ENCODE results near the gene MYO1B. TPM values are rescaled to one million over a fixed set of nuclear protein-coding genes. Genes with fewer than 3 reads are reported as not detected.

Gene MYO1B
- polyA plus RNA-seq, 2 donors, result 12.9 to 25.6 TPM

DNA sequence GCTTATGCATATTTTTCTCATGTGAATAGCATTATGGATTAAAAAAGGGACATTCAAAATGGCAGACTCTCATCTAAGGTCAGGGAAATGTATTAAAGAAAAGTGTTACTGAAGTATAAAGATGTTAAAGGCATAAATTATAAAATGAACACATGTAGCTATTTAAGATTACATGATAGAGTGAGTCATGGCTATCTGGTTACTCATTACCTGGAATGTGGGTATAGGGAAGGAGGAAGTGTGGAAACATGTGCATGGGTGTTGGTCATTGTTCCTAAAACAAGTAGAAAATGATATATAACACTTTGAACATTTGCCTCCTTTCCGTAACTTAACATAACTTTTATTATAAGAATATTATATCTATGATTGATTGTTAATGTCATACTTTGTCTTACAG lies 66.4 kb downstream of the MYO1B start:
- WGBS, 2 donors, result 51 to 64% methylated on average over 1 of the region's 1 CpG

DNA sequence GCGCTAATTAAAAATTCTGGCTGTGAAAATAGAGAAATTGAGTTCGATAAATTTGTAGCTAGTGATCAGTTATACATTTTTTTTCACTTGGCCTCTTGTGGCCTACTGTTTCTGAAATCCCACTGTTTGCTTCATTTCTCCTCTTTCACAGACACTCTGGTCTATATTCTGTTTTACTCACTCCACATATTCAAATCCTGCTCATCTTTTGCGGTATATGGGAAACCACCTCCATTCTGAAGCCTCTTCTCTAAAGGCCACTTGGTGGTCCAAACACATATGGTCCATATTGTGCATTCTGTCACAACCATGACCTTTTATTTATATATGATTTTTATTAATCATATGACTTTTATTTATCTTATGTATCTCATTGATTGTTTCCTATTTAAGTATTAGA lies 67.0 kb downstream of the MYO1B start:
- H3K36me3 ChIP-seq (ENCODE audit: control insufficient read depth in 2 of 2, insufficient read depth in 2 of 2, low read length in 1 of 2), result no peaks in the 10 kb centered on the region
- no peak overlapping the region for H3K4me3 ChIP-seq (ENCODE audit: low read depth in 1 of 2, low read length in 2 of 2)
- no peak overlapping the region for H3K27ac ChIP-seq (ENCODE audit: low read depth in 2 of 2, low read length in 1 of 2)
- no peaks in the 10 kb centered on the region for H3K4me1 ChIP-seq (ENCODE audit: control insufficient read depth in 2 of 2, insufficient read depth in 2 of 2, low read length in 1 of 2)
- no peaks in the 10 kb centered on the region for H3K9me3 ChIP-seq (ENCODE audit: control insufficient read depth in 2 of 2, insufficient read depth in 1 of 2, low read depth in 1 of 2, low read length in 1 of 2)
- no peaks in the 10 kb centered on the region for H3K27me3 ChIP-seq (ENCODE audit: control insufficient read depth in 1 of 2, insufficient read depth in 2 of 2, low read length in 2 of 2)
- WGBS, 2 donors, result 92 to 95% methylated on average over 3 of the region's 3 CpGs

More for the DNA sequence above, 66.4 kb downstream of the MYO1B start:
- Histone ChIP-seq H3K36me3 (ENCODE audit: control insufficient read depth in 2 of 2, insufficient read depth in 2 of 2, low read length in 1 of 2) (no peaks in the 10 kb centered on the region), H3K27me3 (ENCODE audit: control insufficient read depth in 1 of 2, insufficient read depth in 2 of 2, low read length in 2 of 2) (no peaks in the 10 kb centered on the region), H3K4me1 (ENCODE audit: control insufficient read depth in 2 of 2, insufficient read depth in 2 of 2, low read length in 1 of 2) (no peaks in the 10 kb centered on the region), H3K9me3 (ENCODE audit: control insufficient read depth in 2 of 2, insufficient read depth in 1 of 2, low read depth in 1 of 2, low read length in 1 of 2) (no peaks in the 10 kb centered on the region), H3K4me3 (ENCODE audit: low read depth in 1 of 2, low read length in 2 of 2) (no peak overlapping the region), H3K27ac (ENCODE audit: low read depth in 2 of 2, low read length in 1 of 2) (no peak overlapping the region)

DNA sequence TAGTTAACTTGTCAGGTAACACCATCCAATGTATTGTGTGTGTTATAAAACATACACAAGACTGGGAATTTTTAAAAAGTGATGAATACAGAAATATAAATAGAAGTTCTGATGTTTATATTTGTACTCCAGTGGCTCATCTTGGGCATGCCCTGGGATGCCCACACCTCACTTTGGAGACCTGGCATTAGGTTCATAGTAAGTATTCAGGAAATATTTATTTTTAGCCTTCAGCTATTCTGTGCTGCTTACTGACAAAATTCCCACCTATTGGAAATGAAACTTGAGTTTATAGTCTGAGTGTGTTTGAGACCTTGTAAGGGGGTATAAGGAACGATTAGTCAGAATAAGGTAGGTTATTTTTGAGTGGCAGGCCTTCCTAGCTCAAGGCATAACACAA lies 67.5 kb downstream of the MYO1B start:
- no peaks in the 10 kb centered on the region for H3K4me1 ChIP-seq (ENCODE audit: control insufficient read depth in 2 of 2, insufficient read depth in 2 of 2, low read length in 1 of 2)
- H3K36me3 ChIP-seq (ENCODE audit: control insufficient read depth in 2 of 2, insufficient read depth in 2 of 2, low read length in 1 of 2), result no peaks in the 10 kb centered on the region
- no peak overlapping the region for H3K4me3 ChIP-seq (ENCODE audit: low read depth in 1 of 2, low read length in 2 of 2)
- WGBS, 2 donors, result 37 to 58% methylated on average over 1 of the region's 1 CpG
- no peaks in the 10 kb centered on the region for H3K9me3 ChIP-seq (ENCODE audit: control insufficient read depth in 2 of 2, insufficient read depth in 1 of 2, low read depth in 1 of 2, low read length in 1 of 2)
- no peak overlapping the region for H3K27ac ChIP-seq (ENCODE audit: low read depth in 2 of 2, low read length in 1 of 2)
- H3K27me3 ChIP-seq (ENCODE audit: control insufficient read depth in 1 of 2, insufficient read depth in 2 of 2, low read length in 2 of 2), result no peaks in the 10 kb centered on the region

DNA sequence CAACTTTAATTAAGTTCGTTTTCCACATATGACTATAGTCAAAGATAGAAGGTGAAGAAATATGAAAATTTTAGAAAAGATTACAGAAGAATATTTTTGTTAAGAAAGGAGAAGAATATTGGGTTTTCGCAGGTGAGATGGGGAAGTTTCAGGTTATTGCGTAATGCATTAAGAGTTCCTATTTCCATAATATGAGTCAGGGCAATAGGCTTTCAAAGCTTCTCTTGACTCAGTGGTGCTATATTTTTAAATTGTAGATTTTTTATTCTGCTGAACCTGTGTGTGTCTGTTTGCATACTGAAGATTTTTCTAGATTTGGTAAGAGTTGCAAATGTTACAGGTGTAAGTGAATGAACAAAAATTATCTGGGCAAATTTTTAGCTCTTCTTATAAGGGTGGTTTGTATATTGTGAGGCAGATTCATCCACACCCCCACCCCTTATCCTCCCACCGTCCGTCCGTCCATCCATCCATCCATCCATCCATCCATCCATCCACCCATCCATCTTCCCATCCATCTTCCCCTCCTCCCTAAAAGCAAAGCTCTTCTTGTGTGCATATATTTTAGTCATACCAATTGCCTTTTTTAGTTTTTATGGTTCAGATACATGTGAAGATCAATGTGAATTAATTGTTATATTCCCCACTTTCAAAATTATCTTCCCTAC lies 69.6 kb downstream of the MYO1B start:
- H3K9me3 ChIP-seq (ENCODE audit: control insufficient read depth in 2 of 2, insufficient read depth in 1 of 2, low read depth in 1 of 2, low read length in 1 of 2), result no peaks in the 10 kb centered on the region
- H3K27ac ChIP-seq (ENCODE audit: low read depth in 2 of 2, low read length in 1 of 2), result no peak overlapping the region
- no peak overlapping the region for H3K4me3 ChIP-seq (ENCODE audit: low read depth in 1 of 2, low read length in 2 of 2)
- H3K36me3 ChIP-seq (ENCODE audit: control insufficient read depth in 2 of 2, insufficient read depth in 2 of 2, low read length in 1 of 2), result no peaks in the 10 kb centered on the region
- H3K27me3 ChIP-seq (ENCODE audit: control insufficient read depth in 1 of 2, insufficient read depth in 2 of 2, low read length in 2 of 2), result no peaks in the 10 kb centered on the region
- WGBS, 2 donors, result 93% methylated on average over 6 of the region's 6 CpGs
- peaks cover 0 to 2% of the 10 kb centered on the region in 2 donors for H3K4me1 ChIP-seq (ENCODE audit: control insufficient read depth in 2 of 2, insufficient read depth in 2 of 2, low read length in 1 of 2)

GRCh38 chr2:191315365-191315752 lies 70.2 kb downstream of the MYO1B start:
- no peak overlapping the region for H3K4me3 ChIP-seq (ENCODE audit: low read depth in 1 of 2, low read length in 2 of 2)

GRCh38 chr2:191316246-191316994 lies 71.2 kb downstream of the MYO1B start:
- WGBS, 2 donors, result 86 to 91% methylated on average over 4 of the region's 4 CpGs
- Histone ChIP-seq H3K9me3 (ENCODE audit: control insufficient read depth in 2 of 2, insufficient read depth in 1 of 2, low read depth in 1 of 2, low read length in 1 of 2) (no peaks in the 10 kb centered on the region), H3K4me1 (ENCODE audit: control insufficient read depth in 2 of 2, insufficient read depth in 2 of 2, low read length in 1 of 2) (peaks cover 0 to 2% of the 10 kb centered on the region in 2 donors), H3K27ac (ENCODE audit: low read depth in 2 of 2, low read length in 1 of 2) (no peak overlapping the region), H3K4me3 (ENCODE audit: low read depth in 1 of 2, low read length in 2 of 2) (no peak overlapping the region), H3K36me3 (ENCODE audit: control insufficient read depth in 2 of 2, insufficient read depth in 2 of 2, low read length in 1 of 2) (no peaks in the 10 kb centered on the region), H3K27me3 (ENCODE audit: control insufficient read depth in 1 of 2, insufficient read depth in 2 of 2, low read length in 2 of 2) (no peaks in the 10 kb centered on the region)

More at GRCh38 chr2:191315365-191315752, 70.2 kb downstream of the MYO1B start:
- Histone ChIP-seq H3K9me3 (ENCODE audit: control insufficient read depth in 2 of 2, insufficient read depth in 1 of 2, low read depth in 1 of 2, low read length in 1 of 2) (no peaks in the 10 kb centered on the region), H3K4me1 (ENCODE audit: control insufficient read depth in 2 of 2, insufficient read depth in 2 of 2, low read length in 1 of 2) (peaks cover 0 to 2% of the 10 kb centered on the region in 2 donors), H3K27me3 (ENCODE audit: control insufficient read depth in 1 of 2, insufficient read depth in 2 of 2, low read length in 2 of 2) (no peaks in the 10 kb centered on the region), H3K27ac (ENCODE audit: low read depth in 2 of 2, low read length in 1 of 2) (no peak overlapping the region), H3K36me3 (ENCODE audit: control insufficient read depth in 2 of 2, insufficient read depth in 2 of 2, low read length in 1 of 2) (no peaks in the 10 kb centered on the region)

DNA sequence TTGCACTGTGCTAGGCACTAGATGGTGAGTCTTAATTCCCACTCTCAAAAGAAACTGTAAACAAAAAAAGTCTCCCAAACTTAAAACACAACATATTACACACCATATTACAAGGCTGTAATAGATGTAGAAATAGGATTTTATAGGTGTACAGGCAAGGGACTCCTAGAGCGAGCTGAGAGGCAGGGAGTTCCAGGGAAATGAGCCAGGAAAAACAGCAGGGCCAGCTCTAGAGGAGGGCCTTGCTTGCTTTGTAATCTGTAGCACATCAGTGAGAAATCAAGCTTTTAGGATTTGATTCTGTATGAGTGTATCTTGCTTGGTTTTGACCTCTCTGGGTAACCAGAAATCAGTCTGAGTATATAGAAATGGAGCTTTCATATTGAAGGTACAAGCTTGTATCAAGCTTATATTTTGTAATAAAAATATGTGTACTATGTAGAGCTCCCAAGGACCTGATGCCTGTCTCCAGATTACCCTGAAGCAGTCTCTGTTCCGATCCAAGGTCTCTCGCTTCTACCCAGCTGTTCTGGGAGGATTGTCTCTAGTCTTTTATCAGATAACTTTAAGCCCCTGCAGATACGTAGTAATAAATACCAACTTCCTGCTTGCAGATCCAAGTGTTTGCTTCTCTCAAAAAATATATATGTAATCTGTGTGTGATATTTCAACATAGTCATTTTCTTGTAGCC lies 73.0 kb downstream of the MYO1B start:
- Histone ChIP-seq H3K36me3 (ENCODE audit: control insufficient read depth in 2 of 2, insufficient read depth in 2 of 2, low read length in 1 of 2) (no peaks in the 10 kb centered on the region), H3K4me3 (ENCODE audit: low read depth in 1 of 2, low read length in 2 of 2) (no peak overlapping the region), H3K4me1 (ENCODE audit: control insufficient read depth in 2 of 2, insufficient read depth in 2 of 2, low read length in 1 of 2) (peaks cover 0 to 2% of the 10 kb centered on the region in 2 donors), H3K27me3 (ENCODE audit: control insufficient read depth in 1 of 2, insufficient read depth in 2 of 2, low read length in 2 of 2) (no peaks in the 10 kb centered on the region), H3K9me3 (ENCODE audit: control insufficient read depth in 2 of 2, insufficient read depth in 1 of 2, low read depth in 1 of 2, low read length in 1 of 2) (no peaks in the 10 kb centered on the region), H3K27ac (ENCODE audit: low read depth in 2 of 2, low read length in 1 of 2) (no peak overlapping the region)
- WGBS, 2 donors, result 41 to 57% methylated on average over 4 of the region's 4 CpGs

DNA sequence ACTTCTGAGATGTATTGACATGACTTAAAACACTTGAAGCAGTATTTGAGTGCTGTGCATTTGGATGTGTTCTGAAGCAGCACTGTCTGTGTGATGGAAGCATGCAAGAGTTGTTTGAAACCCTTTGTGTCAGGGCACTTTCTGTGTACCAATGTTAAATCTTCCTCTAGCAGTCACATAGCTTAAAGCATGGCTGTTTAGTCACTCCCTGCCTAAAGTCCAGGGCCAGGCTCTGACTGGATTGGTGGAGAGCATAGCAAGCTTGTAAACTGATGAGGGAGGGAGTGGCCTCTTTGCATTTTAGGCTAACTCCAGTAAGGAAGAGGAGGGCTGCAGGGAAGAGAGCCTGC lies 73.5 kb downstream of the MYO1B start:
- Histone ChIP-seq H3K9me3 (ENCODE audit: control insufficient read depth in 2 of 2, insufficient read depth in 1 of 2, low read depth in 1 of 2, low read length in 1 of 2) (no peaks in the 10 kb centered on the region), H3K4me3 (ENCODE audit: low read depth in 1 of 2, low read length in 2 of 2) (no peak overlapping the region), H3K27me3 (ENCODE audit: control insufficient read depth in 1 of 2, insufficient read depth in 2 of 2, low read length in 2 of 2) (no peaks in the 10 kb centered on the region), H3K27ac (ENCODE audit: low read depth in 2 of 2, low read length in 1 of 2) (no peak overlapping the region), H3K4me1 (ENCODE audit: control insufficient read depth in 2 of 2, insufficient read depth in 2 of 2, low read length in 1 of 2) (peaks cover 0 to 2% of the 10 kb centered on the region in 2 donors), H3K36me3 (ENCODE audit: control insufficient read depth in 2 of 2, insufficient read depth in 2 of 2, low read length in 1 of 2) (no peaks in the 10 kb centered on the region)

- Histone ChIP-seq H3K4me1 (ENCODE audit: control insufficient read depth in 2 of 2, insufficient read depth in 2 of 2, low read length in 1 of 2) (peaks cover 0 to 2% of the 10 kb centered on the region in 2 donors), H3K27me3 (ENCODE audit: control insufficient read depth in 1 of 2, insufficient read depth in 2 of 2, low read length in 2 of 2) (no peaks in the 10 kb centered on the region), H3K9me3 (ENCODE audit: control insufficient read depth in 2 of 2, insufficient read depth in 1 of 2, low read depth in 1 of 2, low read length in 1 of 2) (no peaks in the 10 kb centered on the region), H3K27ac (ENCODE audit: low read depth in 2 of 2, low read length in 1 of 2) (no peak overlapping the region), H3K4me3 (ENCODE audit: low read depth in 1 of 2, low read length in 2 of 2) (no peak overlapping the region), H3K36me3 (ENCODE audit: control insufficient read depth in 2 of 2, insufficient read depth in 2 of 2, low read length in 1 of 2) (no peaks in the 10 kb centered on the region)
- WGBS, 2 donors, result 54 to 82% methylated on average over 2 of the region's 2 CpGs
Measured at GRCh38 chr2:191319186-191319585, 74.0 kb downstream of the MYO1B start.
